ENCODE results near the gene RAPGEF6.
A peak's percentile ranks its signal among the peaks of the same experiment; 100 is the strongest.

Gene RAPGEF6

GRCh38 chr5:131541762-131542161, 93.3 kb downstream of the RAPGEF6 start:
- in situ Hi-C loops (cut with MboI; ENCODE audit: low pct_unique_long_range_greater_than_20kb, low sequenced_read_pairs, unreplicated experiment) = no loop called here
- DNase-seq (ENCODE audit: low spot score) = no peak
- no peak for TF ChIP-seq CTCF (IDR thresholded peaks at IDR 0.05; ENCODE audit: extremely low read depth, insufficient read depth, missing control alignments)

GRCh38 chr5:131541071-131541470, 94.0 kb downstream of the RAPGEF6 start:
- no peak for TF ChIP-seq CTCF (IDR thresholded peaks at IDR 0.05; ENCODE audit: extremely low read depth, insufficient read depth, missing control alignments)
- no peak for DNase-seq (ENCODE audit: low spot score)
- in situ Hi-C loops (cut with MboI; ENCODE audit: low pct_unique_long_range_greater_than_20kb, low sequenced_read_pairs, unreplicated experiment) = no loop called here

- DNase-seq (ENCODE audit: low spot score) = no peak
- TF ChIP-seq CTCF (IDR thresholded peaks at IDR 0.05; ENCODE audit: extremely low read depth, insufficient read depth, missing control alignments) = no peak
- in situ Hi-C loops (cut with MboI; ENCODE audit: low pct_unique_long_range_greater_than_20kb, low sequenced_read_pairs, unreplicated experiment) = no loop called here
These were observed 95.8 kb downstream of the RAPGEF6 start for GRCh38 chr5:131539251-131539650.

- in situ Hi-C loops (cut with MboI; ENCODE audit: low pct_unique_long_range_greater_than_20kb, low sequenced_read_pairs, unreplicated experiment) = no loop called here
- no peak for TF ChIP-seq CTCF (IDR thresholded peaks at IDR 0.05; ENCODE audit: extremely low read depth, insufficient read depth, missing control alignments)
- DNase-seq (ENCODE audit: low spot score) = no peak
These were observed 96.8 kb downstream of the RAPGEF6 start for GRCh38 chr5:131538177-131538593.

DNA sequence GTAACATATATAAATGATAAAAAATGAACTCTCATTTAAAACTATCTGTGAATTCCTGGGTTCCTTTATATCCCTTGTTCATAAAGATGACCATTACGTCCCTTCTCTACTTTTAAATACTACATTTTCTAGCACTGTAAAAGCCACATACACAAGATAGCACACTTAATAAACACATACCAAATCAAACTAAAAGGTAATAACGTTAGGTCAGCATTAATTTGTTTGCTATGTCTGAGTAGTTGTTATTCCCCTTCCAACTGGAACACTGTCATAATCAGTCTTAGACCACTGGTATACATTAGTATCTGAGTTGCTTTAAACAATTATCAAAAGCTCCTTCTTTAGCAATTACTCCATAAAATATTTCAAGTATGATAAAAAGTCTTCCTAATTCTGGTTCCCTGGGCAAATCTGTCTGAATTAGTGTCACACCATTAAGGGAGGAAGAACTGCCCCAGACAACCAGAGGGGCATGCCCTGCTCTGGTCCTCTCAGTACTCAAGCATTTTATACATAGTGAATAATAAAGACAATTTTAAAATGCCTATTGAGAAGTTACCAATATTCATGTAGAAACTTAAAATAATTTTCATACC, 98.1 kb downstream of the RAPGEF6 start:
- TF ChIP-seq CTCF (IDR thresholded peaks at IDR 0.05; ENCODE audit: extremely low read depth, insufficient read depth, missing control alignments) = no peak
- in situ Hi-C loops (cut with MboI; ENCODE audit: low pct_unique_long_range_greater_than_20kb, low sequenced_read_pairs, unreplicated experiment) = no loop called here
- no peak for DNase-seq (ENCODE audit: low spot score)

GRCh38 chr5:131536211-131536826, 98.7 kb downstream of the RAPGEF6 start:
- peak; percentile 68 for DNase-seq (ENCODE audit: low spot score)
- TF ChIP-seq CTCF (IDR thresholded peaks at IDR 0.05; ENCODE audit: extremely low read depth, insufficient read depth, missing control alignments) = no peak
- in situ Hi-C loops (cut with MboI; ENCODE audit: low pct_unique_long_range_greater_than_20kb, low sequenced_read_pairs, unreplicated experiment) = no loop called here

Measured in GM13977 (cell line).